Spleen (tissue), 11 donors: ENCODE measurements around the gene KIF7. TPM values are rescaled to one million over a fixed set of nuclear protein-coding genes. Genes with fewer than 3 reads are reported as not detected.

Source experiments
- DNase-seq: peaks from one replicate; pipeline ENCODE4 v3.0.0-alpha.2; 2020
- H3K27ac ChIP-seq, 8 donors: fragments of 200-600 bp; sonication (generic) in 7 of 8; 1 replicate in 4 of 8; 2 replicates in 4 of 8; pipeline versions ENCODE4 v1.5.0 to v1.8.0; 2016 to 2021; ENCODE audit warnings: inconsistent platforms in 4 of 8, mild to moderate bottlenecking in 4 of 8, moderate library complexity in 1 of 8
- H3K27me3 ChIP-seq, 7 donors: fragments of 200-600 bp; sonication (generic) in 6 of 7; replicated peaks in 1 of 7; 1 replicate in 4 of 7; 2 replicates in 3 of 7; pipeline versions ENCODE4 v1.5.0 to v1.8.0; 2016 to 2021; ENCODE audit warnings: inconsistent platforms in 3 of 7, mild to moderate bottlenecking in 1 of 7
- H3K36me3 ChIP-seq, 6 donors: fragments of 200-600 bp; sonication (generic) in 5 of 6; 1 replicate in 4 of 6; 2 replicates in 2 of 6; pipeline versions ENCODE4 v1.5.0 to v1.8.0; 2016 to 2021; ENCODE audit warnings: inconsistent platforms in 2 of 6
- H3K4me1 ChIP-seq, 6 donors: fragments of 200-600 bp; sonication (generic) in 5 of 6; 1 replicate in 3 of 6; 2 replicates in 3 of 6; pipeline versions ENCODE4 v1.5.0 to v1.8.0; 2016 to 2021; ENCODE audit warnings: inconsistent platforms in 3 of 6
- H3K4me3 ChIP-seq, 8 donors: fragments of 200-600 bp; sonication (generic) in 7 of 8; 1 replicate in 4 of 8; 2 replicates in 4 of 8; pipeline versions ENCODE4 v1.5.0 to v1.8.0; 2016 to 2021; ENCODE audit warnings: inconsistent platforms in 4 of 8, mild to moderate bottlenecking in 4 of 8, moderate library complexity in 2 of 8
- H3K9me3 ChIP-seq, 8 donors: fragments of 200-600 bp; sonication (generic) in 7 of 8; 1 replicate in 4 of 8; 2 replicates in 4 of 8; pipeline versions ENCODE4 v1.5.0 to v1.8.0; 2016 to 2021; ENCODE audit warnings: inconsistent platforms in 4 of 8
- CTCF ChIP-seq, 11 experiments: fragments of 200-600 bp in 7 of 11; fragments of 450-650 bp in 4 of 11; sonication (generic) in 4 of 11; IDR thresholded peaks in 8 of 11; conservative IDR thresholded peaks in 3 of 11; 1 replicate in 7 of 11; 2 replicates in 4 of 11; pipeline versions ENCODE4 v1.4.0 to v1.8.0; 2016 to 2021; ENCODE audit warnings: antibody characterized with exemption in 11 of 11, inconsistent platforms in 4 of 11, mild to moderate bottlenecking in 1 of 11
- POLR2A ChIP-seq, 3 donors: fragments of 450-650 bp; IDR thresholded peaks; one replicate each; pipeline ENCODE4 v1.5.1; 2017; ENCODE audit warnings: antibody characterized with exemption in 3 of 3, mild to moderate bottlenecking in 1 of 3
- POLR2AphosphoS5 ChIP-seq, 3 donors: sonication (generic); formaldehyde crosslinking; IDR thresholded peaks; one replicate each; pipeline ENCODE4 v1.5.1; 2017; ENCODE audit warnings: antibody characterized with exemption in 3 of 3
- WGBS, 5 donors: extraction: QIAGEN DNeasy Blood & Tissue Kit in 3 of 5; methylation state at CpG; one replicate each; pipeline versions ENCODE4 v1.1.5 to v1.1.7; 2013 to 2018; 5-methylcytosine and 5-hydroxymethylcytosine counted together
- intact Hi-C: fragments of 100-400 bp; cut with DNase I; formaldehyde crosslinking; loops from one replicate; pipeline ENCODE4 v1.15.0; 2023; ENCODE audit warnings: low total_unique reads
- polyA plus RNA-seq, 3 donors: library from polyadenylated mRNA; stranded (reverse); fragments of 200-250 nt; gene quantifications; one replicate each; pipeline ENCODE4 v1.2.1, GENCODE V29; 2013
- total RNA-seq, 7 donors: library from RNA; depleted of rRNA in 3 of 7; stranded (reverse); fragments of >200 nt in 3 of 7; fragmentation: NEBNext Ultra II Directional in 4 of 7; extraction: Animal tissue kit (Norgen Biotek cat#: 25700) in 4 of 7; gene quantifications; one replicate each; pipeline versions ENCODE4 v1.1.0 to v1.2.1, GENCODE V29; 2016 to 2021
- donor health status: healthy with polysubstance abuse.
- donor health status: DM: no; HTN: no; CAD: no; lungs with moderate emphysema.
- donor health status: DM: no; HTN: no; CAD: no.
- donor health status: Bipolar disorder and iron deficiency.
- donor health status: healthy.
- donor health status: DM: no; HTN: no; CAD: no.
- donor health status: DM: yes; HTN: yes; CAD: no.

Gene KIF7
- total and polyA plus RNA-seq, 10 donors = 1.1 to 3.9 (median 2.3) TPM

- no peaks in the 10 kb centered on the region for H3K27me3 ChIP-seq
- intact Hi-C loops = no loop called here
- no peaks in the 10 kb centered on the region for H3K9me3 ChIP-seq
- 95 to 99% (median 95%) methylated on average over 5 of the region's 5 CpGs for WGBS, 5 donors
- H3K4me3 ChIP-seq = no peak overlapping the region
- DNase-seq = no peak
- TF ChIP-seq CTCF (IDR thresholded peaks at IDR 0.05 in 8 of 11, conservative IDR thresholded peaks at IDR 0.05 in 3 of 11) = no peak
- no peak for TF ChIP-seq POLR2A (IDR thresholded peaks at IDR 0.05)
- no peak for TF ChIP-seq POLR2AphosphoS5 (IDR thresholded peaks at IDR 0.05)
- no peaks in the 10 kb centered on the region for H3K4me1 ChIP-seq
- H3K36me3 ChIP-seq = no peaks in the 10 kb centered on the region
- H3K27ac ChIP-seq = no peak overlapping the region
Observed at GRCh38 chr15:89640245-89640644, 15.0 kb downstream of the KIF7 start.

GRCh38 chr15:89633585-89633984 lies 21.7 kb downstream of the KIF7 start:
- TF ChIP-seq POLR2A (IDR thresholded peaks at IDR 0.05) (no peak), CTCF (IDR thresholded peaks at IDR 0.05 in 8 of 11, conservative IDR thresholded peaks at IDR 0.05 in 3 of 11) (no peak), POLR2AphosphoS5 (IDR thresholded peaks at IDR 0.05) (no peak)

GRCh38 chr15:89632563-89633430 lies 22.5 kb downstream of the KIF7 start:
- Histone ChIP-seq H3K9me3 (peaks cover 0 to 8% (median 0%) of the 10 kb centered on the region in 8 donors), H3K27me3 (no peaks in the 10 kb centered on the region), H3K36me3 (peaks cover 0 to 58% (median 12%) of the 10 kb centered on the region in 6 donors), H3K27ac (no peak overlapping the region), H3K4me3 (no peak overlapping the region), H3K4me1 (no peaks in the 10 kb centered on the region)
- DNase-seq = no peak
- TF ChIP-seq POLR2A (IDR thresholded peaks at IDR 0.05) (no peak), POLR2AphosphoS5 (IDR thresholded peaks at IDR 0.05) (no peak), CTCF (IDR thresholded peaks at IDR 0.05 in 8 of 11, conservative IDR thresholded peaks at IDR 0.05 in 3 of 11) (no peak)
- 96 to 99% (median 98%) methylated on average over 15 to 18 of the region's 18 CpGs for WGBS, 5 donors
- intact Hi-C loops = no loop called here

More at GRCh38 chr15:89633585-89633984, 21.7 kb downstream of the KIF7 start:
- Histone ChIP-seq H3K36me3 (peaks cover 0 to 50% (median 7%) of the 10 kb centered on the region in 6 donors), H3K9me3 (peaks cover 0 to 8% (median 0%) of the 10 kb centered on the region in 8 donors), H3K27ac (no peak overlapping the region), H3K4me1 (no peaks in the 10 kb centered on the region), H3K27me3 (no peaks in the 10 kb centered on the region), H3K4me3 (no peak overlapping the region)
- intact Hi-C loops = no loop called here
- DNase-seq = no peak
- WGBS, 5 donors = 94 to 95% (median 94%) methylated on average over 23 of the region's 23 CpGs

GRCh38 chr15:89631902-89632264 lies 23.4 kb downstream of the KIF7 start:
- TF ChIP-seq POLR2AphosphoS5 (IDR thresholded peaks at IDR 0.05) (no peak), CTCF (IDR thresholded peaks at IDR 0.05 in 8 of 11, conservative IDR thresholded peaks at IDR 0.05 in 3 of 11) (no peak), POLR2A (IDR thresholded peaks at IDR 0.05) (no peak)
- H3K9me3 ChIP-seq = peaks cover 0 to 8% (median 0%) of the 10 kb centered on the region in 8 donors
- DNase-seq = no peak
- H3K36me3 ChIP-seq = peaks cover 0 to 67% (median 14%) of the 10 kb centered on the region in 6 donors
- no peak overlapping the region for H3K4me3 ChIP-seq
- no peaks in the 10 kb centered on the region for H3K4me1 ChIP-seq
- intact Hi-C loops = no loop called here
- WGBS, 5 donors = 85 to 95% (median 87%) methylated on average over 10 of the region's 10 CpGs
- H3K27ac ChIP-seq = no peak overlapping the region
- no peaks in the 10 kb centered on the region for H3K27me3 ChIP-seq
